T-helper 1 cell (primary cell): ENCODE results near the gene AFF1.

Experiments
- DNase-seq, 5 donors: peaks; one replicate each; pipeline ENCODE4 v3.0.0-alpha.2; 2012 to 2020

AFF1 gene

DNA sequence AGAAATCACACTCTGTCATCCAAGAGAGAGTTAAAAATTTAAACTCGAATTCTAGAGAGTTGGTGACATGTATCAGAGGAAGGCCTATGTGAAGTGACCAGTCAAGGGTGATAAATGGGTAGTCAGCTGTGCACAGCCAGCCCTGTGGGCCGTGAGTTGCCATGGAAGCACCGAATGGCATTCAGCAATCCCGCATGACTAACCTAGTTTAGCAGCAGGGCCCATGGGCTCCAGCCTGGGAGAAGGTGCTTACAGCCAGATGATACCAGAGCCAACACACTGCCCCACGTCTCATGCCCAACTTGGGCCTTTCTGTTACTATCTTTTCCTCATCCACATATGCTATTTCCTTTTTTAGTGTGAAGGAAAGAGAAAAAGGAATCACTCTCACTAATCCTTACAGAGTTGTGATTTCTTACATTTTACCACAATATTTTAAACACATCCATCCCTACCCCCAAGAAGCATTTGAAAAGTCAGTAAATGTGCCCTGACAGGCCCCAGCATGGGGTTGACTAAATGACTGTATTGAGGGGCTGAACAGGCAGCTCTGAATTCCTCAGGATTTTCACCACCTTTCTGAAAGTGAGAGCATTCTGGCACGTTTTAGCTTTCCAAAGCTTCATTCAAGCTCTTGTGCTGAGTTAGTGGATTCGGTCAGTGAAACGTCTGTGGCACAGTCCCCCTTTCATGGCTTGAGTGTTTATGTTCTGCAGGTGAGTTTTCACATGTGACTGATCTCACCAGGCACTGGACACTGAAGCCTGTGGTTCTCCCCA, 104.2 kb downstream of the AFF1 start:
- DNase-seq = no peak

DNA sequence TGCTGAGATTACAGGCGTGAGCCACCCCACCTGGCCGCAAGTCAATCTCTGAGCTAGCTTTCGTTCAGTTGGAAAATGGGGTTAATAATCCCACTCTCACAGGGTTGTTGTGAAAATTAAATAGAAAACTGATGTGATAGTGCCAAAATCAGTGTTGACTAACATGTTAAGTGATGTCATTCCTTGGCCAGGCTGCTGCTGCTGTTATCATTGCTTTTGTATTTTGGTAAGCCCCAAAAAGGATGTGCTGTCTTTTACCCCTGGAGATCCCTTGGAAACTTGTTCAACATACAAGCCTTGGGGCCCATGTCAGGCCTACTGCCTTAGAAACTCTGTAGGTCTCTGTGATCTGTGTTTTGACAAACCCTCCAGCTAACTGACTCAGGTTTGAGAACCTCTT, 106.3 kb downstream of the AFF1 start:
- DNase-seq = no peak

DNA sequence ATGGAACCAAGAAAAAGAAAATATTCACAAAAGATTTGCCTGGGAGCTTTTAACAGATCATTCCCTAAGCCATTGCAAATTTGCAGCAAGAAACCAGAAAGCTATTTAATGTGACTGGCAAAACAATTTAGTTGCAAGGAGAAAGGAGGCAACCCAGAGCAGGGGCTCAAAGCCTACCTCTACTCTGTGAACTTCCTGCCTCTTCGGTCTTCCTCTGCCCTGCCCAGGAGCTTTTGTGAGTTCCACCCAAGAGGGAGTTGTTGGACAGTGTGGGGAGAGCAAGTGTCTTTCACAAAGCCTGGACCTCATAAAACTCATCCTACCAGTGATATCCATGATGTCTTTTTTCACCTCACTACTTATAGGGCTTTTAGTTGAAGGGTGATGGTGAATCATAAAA, 107.4 kb downstream of the AFF1 start:
- no peak for DNase-seq

DNA sequence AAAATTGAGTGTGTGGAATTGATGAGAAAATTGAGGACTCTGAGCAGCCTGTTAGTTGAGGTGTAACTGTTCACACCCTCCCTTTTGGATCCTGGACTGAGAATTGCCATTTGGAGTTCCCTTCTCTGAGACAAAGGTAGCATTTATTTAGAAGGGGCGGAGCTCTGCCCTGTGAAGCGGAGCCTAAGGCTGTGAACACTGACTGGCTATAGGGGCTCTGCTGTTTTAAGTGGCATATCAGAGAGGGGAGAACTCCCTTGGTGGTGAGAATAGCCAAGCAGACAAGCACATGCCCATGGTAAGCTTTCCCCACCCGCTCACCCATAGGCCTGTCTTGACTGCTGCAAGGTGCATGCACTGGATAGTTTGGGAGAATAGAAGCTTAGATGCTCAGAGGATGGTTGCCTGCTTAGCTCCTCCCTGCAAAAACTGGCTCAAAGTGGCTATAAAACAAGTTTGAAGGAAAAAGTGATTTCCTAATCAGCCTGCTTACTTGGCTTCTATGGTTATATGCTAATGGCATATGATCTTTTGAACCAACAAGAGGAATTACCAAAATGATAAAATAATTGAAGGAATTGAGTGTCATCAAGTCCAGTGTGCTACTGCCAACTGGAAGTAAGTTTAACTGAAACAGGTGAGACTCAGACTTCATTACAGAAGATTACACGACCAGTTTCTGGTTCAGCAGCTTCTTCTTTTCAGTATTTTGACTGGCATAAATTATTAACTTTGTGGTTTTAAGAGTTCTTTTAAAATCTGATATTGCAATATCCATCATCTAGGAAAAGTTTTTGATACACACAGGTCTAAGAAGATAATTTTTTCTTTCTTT, 108.4 kb downstream of the AFF1 start:
- DNase-seq = no peak

DNA sequence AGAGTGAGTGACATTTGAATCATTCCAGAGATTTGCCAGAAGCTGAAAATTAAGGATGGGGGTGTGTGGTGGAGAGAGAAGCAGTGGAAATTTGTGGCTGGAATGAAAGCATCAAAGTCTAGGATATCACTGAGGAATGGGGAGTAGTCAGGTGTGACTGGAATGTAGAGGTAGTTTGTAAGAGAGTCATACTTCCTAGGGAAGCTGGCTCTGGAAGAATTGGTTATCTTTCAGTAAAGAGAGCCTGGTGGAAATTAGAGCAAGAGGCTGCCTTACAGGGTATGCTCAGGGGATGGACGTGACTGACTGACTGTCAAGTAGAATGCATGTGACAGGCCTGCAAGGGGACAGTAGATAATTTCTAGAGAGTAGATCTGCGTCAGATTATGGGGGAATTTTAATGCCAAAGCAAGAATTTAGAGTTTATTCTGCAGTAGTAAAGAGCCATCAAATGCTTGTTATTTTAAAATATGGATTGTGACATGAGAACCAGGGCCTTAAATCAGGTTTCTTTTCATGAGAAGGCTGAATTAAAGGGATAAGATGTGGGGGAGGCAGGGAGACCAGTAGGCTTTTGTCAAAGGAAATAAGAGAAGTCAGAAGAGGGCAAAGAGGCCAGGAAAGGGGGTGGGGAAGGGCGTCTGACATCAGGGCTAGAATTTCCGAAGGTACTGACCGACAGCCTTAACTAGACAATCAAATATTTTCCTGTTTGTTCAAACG, 109.9 kb downstream of the AFF1 start:
- no peak for DNase-seq

DNA sequence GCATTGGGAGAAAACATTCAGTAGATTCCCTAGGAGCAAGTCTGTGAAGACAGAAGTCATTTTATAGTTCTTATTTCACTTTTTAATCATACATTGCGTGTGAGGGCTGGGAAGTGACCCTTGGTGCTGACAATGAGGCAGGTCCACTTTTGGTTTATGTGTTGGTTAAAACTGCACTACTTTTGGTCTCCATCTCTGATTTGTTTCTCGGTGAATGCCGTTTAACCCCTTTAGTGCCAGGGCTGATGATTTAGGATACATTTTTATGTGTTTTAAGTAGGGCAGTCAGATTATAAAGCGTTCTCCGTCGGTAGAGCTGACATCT, 110.4 kb downstream of the AFF1 start:
- DNase-seq = no peak

DNA sequence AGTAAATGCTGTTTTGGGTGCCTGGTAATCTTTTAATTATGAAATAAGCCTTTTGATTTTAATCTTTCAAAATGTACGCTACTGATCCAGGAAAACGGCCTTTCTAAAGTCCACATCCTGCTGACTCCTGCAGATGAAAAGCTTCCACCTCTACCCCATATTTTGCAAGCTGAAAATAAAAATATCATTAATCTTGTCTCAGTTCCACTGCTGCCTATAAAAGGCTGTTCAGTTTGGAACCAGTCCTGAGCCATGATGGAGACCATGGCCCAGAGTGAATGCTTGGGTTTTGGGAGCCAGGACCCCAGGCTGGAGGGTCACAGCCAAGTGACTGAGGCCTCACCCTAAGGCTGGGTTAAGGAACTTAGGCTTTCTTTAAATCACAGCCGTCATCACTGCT, 110.8 kb downstream of the AFF1 start:
- DNase-seq = no peak

DNA sequence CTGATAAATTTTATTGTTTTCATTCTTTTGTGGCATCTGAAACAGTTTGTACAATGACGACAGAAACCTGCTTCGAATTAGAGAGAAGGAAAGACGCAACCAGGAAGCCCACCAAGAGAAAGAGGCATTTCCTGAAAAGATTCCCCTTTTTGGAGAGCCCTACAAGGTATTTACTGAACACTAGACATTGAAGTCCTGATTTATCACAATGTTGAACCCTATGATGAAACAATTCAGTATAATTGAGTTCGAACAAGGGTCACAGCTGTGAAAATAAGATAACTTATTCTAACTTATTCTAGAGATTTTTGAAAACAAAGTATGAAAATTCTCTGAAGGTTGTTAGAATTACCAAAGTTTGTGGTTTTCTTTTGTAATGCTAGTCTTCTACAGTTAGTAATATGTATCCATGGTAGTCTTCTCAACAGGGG, 111.3 kb downstream of the AFF1 start:
- no peak for DNase-seq

DNA sequence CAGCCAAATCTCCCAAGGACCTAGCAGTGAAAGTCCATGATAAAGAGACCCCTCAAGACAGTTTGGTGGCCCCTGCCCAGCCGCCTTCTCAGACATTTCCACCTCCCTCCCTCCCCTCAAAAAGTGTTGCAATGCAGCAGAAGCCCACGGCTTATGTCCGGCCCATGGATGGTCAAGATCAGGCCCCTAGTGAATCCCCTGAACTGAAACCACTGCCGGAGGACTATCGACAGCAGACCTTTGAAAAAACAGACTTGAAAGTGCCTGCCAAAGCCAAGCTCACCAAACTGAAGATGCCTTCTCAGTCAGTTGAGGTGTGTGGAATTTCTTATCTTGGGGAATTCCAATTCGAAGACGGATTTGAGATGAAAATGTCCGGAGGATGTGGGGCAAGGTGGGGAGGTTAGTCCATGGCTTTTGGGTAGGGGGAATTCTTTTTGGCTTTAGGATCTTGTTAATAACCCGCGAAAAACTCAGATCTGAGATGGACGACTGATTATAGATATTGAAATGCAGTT, 112.5 kb downstream of the AFF1 start:
- DNase-seq = no peak

DNA sequence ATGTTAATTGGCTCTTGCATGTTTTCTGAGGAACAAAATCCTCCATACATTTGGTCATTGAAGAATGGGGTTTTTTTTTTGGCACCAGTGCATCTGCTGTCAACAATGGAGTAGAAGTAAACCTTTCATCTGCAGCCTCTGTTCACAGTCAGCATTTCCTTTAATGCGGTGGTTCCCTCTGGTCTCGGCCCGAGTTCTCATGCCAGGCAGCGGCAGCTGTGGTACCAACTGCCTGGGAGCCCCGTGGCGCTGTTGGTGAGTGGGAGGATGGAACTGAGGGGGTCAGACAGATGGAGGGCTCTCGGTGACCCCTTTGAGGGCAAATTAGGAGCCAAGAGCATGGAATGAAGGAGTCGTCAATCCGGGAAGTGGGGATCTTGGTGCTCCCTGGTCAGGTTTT, 114.7 kb downstream of the AFF1 start:
- no peak for DNase-seq

DNA sequence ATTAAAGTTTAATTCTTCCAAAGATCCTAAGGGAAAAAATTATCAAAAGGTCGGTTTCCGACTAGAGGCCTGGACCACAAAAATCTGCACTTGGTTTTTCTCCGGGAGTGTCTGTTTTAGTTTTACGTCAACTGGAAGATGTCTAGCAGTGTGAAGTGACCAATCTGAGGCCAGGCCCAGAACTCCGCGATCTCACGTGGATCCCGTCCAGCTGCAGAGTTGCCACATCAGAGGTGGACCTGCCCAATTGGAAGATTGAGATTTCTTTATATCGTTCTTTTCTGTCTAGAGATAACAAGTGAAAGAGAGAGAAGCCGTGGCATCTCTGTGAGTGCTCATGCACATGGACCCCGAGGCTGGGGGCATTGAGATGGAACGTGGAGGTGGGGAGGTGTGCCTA, 115.8 kb downstream of the AFF1 start:
- DNase-seq = no peak

DNA sequence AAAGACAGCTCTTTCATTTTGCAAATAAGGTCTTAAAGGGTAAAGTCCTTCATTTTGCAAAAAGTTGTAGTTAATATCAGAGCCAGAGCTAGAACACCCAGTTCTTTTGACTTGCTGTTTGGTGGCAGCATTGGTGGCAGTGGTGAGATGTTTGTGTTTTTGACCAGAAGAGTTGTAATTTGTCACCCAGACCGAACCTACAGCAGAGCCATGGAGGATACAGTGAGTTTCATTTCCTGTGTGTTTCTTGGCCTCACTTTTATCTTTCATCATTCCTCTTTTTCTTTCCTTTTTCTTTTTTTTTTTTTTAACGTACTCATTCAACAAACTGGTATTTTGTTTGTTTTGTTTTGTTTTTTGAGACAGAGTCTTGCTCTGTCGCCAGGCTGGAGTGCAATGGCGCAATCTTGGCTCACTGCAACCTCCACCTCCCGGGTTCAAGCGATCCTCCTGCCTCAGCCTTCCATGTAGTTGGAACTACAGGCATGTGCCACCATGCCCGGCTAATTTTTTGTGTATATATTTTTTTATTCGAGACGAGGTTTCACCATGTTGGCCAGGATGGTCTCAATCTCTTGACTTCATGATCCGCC, 116.4 kb downstream of the AFF1 start:
- DNase-seq = no peak

DNA sequence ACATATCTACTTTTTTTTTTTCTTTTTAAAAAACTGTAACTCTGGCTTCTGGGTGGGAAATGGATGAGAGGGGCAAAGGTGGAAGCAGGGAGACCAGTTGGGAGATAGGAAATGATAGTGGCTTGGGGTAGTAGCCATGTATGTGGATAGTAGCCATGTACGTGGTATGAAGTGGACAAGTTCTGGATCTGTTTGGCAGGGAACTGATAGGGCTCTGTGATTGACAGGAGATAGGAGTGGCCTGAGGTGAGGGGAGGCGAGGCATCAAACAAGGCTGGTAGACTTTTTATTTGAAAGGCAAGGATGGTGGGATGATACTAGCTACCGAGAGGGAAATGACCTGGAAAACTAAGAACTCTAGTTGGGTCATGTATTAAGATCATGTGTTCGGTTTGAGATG, 117.8 kb downstream of the AFF1 start:
- DNase-seq = no peak

DNA sequence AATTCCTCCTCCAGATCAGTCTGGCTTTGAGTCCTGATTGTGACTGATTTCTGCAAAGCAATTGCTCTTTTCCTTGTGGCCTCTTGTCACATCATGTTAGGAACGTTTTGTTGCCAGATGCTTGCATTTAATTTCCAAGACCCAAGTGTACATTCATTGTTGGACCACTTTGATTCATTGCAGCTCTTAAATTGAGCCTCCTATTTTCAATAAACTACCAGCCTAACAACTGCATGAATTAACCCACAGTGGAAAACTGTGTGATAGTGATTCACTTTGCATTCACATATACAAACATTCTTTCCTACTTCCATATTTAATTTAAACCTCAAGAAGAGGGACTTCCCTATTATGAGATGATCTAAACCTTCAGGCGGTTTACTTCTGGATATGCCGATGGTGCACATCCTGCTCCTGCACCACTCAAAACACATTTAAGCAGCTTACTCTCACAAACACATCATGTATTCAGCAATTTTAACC, 118.4 kb downstream of the AFF1 start:
- no peak for DNase-seq

DNA sequence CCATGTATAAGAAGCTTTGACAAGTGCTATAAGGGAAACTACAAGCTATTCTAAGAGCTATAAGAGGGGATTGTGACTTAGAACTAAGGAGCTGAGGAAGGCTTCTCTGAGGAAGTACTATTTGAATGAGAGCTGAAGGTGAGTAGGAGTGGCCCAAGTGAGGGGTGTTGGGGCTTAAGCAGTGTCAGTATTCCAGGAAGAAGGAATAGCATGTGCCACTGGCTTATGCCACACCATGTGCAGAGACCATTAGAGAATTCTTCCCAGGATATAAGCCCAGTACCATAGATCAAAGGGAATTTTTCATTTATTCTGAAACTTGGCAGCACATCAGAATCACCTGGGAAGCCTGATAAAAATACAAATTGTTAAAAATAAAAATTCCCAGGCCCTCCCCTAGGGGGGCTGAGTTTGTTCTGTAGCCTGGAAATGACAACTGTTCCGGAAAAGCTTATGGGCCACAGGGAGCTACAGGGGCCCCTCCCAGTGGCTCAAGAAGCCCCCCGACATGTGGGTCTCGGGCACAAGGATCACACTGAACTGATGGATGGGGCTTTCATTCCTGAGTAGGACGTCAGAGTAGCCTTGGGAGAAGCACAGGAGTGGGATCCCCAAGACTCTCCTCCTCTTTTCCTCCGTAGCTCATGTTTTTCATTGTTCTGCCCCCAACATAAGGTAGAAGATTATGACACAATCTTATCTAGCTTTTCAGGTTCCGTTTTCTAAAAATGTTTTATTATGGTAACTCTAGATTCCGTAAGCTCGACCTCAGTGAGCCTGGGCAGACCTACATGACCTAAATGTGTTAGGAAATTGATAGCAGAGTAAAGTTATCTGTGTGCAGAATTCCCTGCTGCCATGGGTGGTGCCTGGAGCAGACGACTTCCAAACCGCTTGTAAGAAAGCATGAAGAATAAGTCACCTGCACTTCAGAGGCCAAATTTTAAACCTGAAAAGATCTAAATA, 119.3 kb downstream of the AFF1 start:
- DNase-seq = no peak

DNA sequence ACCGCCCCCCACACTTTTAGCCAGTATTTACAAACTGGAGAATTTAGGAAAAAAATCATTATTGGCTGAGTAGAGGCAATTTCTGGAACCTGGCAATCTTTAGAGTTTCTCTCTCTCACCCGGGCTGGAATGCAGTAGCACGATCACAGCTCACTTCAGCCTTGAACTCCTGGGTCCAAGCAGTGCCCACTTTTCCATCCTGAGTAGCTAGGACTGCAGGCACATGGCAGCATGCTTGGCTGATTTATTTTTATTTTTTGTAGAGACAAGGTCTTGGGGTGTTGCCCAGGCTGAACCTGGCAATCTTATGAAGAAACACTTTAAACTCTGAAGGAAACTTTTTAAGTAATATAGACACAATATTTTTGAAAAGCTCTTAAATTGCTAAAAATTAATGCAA, 120.1 kb downstream of the AFF1 start:
- DNase-seq = no peak

DNA sequence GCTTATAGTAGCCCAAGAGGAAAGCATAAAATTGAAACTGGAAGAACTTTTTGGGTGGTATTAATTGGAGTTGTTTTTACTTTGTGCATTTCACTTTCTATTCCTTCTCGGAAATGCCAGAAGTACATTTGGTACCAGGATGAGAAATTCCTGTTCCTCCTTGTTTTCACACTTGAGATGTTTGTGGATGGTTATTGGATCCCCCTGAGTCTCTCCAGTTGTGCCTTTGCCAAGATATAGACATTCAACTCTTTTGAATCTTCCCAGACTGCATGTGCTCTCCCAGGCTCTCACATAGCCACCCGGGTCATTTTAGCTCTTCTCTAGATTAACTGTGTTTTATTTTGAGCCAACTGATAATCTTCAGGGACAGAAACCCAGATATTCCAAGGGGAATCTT, 120.5 kb downstream of the AFF1 start:
- no peak for DNase-seq

DNA sequence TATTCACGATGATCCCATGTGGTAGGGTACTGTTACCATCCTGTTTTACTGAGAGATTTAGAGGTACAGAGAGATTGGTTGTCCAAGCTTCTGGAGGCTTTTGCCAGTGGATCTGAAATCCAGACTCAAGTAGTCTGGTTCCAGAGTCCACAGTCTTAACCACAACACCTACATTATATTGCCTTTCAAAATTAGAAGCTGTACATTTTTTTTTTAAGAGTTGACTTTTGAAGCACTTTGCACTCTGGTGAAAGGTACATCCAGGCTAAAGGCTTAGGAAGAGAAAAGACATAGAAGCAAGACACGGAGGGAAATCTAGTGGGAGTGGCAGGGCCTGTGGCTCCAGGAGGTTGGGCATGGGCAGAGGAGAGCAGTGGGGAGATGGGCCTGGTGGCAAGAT, 122.1 kb downstream of the AFF1 start:
- DNase-seq = no peak

DNA sequence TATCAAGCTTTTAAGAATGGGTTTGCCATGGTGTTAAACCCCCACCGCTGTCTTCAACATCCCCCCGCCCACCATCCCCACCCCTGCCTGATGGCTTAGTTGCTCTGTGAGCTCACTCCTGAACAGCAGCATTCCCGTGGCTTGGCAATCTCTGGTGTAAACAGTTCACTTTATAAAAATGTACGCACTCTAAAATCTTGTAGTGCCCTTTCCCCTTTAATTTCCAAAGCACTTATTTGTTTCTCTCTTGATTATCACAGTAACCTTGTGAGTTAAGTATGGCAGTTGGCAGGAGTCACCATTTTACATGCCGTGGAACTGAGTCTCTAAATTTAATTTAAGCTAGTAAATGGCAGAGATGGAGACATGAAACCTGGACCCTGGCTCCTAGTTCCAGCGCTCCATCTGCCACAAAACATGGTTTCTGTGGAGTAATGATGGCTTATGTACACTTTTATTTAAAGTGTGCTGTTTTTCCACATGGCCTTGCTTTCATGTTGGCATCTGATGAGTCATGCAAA, 123.1 kb downstream of the AFF1 start:
- no peak for DNase-seq

DNA sequence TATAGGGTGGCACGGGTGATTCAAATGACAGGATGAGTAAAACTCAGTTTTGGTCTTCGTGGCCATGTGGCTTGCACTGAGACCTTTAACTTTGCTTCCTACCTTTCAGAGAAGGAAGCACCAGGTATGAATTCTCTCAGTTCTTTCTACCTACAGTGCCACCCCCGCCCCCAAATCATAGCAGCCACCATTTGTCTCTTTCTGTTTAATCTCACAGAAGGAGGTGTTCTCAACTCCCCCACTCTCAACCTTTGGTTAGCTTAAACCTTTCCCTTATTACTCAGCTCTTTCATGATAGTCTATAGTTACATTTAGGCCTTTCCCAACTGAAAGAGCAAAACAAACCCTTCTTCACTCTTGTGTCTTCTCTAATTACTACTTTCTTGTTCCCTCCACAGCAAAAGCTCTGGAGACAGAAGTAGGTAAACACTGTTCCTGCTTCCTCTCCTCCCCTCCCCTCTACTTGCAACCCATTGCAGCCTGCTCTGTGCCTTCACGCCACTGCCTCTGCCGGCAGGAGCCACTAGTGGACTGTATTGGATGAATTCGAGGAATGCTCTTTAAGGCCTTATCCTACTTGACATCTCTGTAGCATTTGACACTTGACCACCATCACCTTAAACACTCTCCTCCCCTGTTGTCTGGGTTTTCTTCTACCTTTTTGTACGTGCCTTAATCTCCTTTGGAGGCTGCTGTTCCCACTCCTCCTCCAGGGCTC, 123.7 kb downstream of the AFF1 start:
- DNase-seq = peak in 1 of 5 donors; percentile 52

DNA sequence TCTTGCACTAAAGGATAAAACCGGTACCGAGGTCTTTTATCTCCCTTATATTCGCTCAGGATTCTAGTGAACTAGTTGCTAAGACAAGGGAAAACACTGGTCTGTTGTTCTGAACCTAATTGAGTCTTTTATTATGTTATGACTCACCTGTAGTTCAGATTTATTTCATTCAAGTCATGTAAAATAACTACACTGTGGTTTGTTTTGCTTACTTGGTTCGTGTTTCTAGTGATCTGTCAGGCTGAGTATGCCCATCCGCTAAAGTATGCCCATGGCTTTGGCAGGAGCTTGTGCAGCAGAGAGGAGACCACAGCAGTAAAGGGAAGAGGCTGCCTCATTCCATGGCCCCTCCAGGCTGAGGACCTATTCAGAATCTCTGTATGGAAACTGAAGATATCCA, 126.1 kb downstream of the AFF1 start:
- peak in 1 of 5 donors; percentile 37 for DNase-seq
